Measurements from ENCODE around the gene CD99. TPM values are rescaled to one million over a fixed set of nuclear protein-coding genes. Genes with fewer than 3 reads are reported as not detected.
"Not testable (repeated sequence)": the region's sequence is repeated elsewhere in the genome, so short reads cannot be mapped to it uniquely, and the experiment has no call there.

The CD99 gene
- total RNA-seq, 1 donor, result 355 TPM

GRCh38 chrX:2715066-2715600 lies 24.0 kb downstream of the CD99 start:
- DNase-seq (ENCODE audit: low read depth), result no peak
- TF ChIP-seq CTCF (IDR thresholded peaks at IDR 0.05; ENCODE audit: insufficient read depth, low read length), result no peak
- H3K4me3 ChIP-seq (ENCODE audit: low read depth, low read length), result no peak overlapping the region

- DNase-seq (ENCODE audit: low read depth), result no peak
- no peak overlapping the region for H3K4me3 ChIP-seq (ENCODE audit: low read depth, low read length)
- TF ChIP-seq CTCF (IDR thresholded peaks at IDR 0.05; ENCODE audit: insufficient read depth, low read length), result no peak
These were observed 26.2 kb downstream of the CD99 start for GRCh38 chrX:2717312-2717711.

- TF ChIP-seq CTCF (IDR thresholded peaks at IDR 0.05; ENCODE audit: insufficient read depth, low read length), result no peak
- DNase-seq (ENCODE audit: low read depth), result no peak
- no peak overlapping the region for H3K4me3 ChIP-seq (ENCODE audit: low read depth, low read length)
These were observed 27.7 kb downstream of the CD99 start for GRCh38 chrX:2718821-2719220.

GRCh38 chrX:2719774-2720447 lies 28.8 kb downstream of the CD99 start:
- TF ChIP-seq CTCF (IDR thresholded peaks at IDR 0.05; ENCODE audit: insufficient read depth, low read length), result no peak
- H3K4me3 ChIP-seq (ENCODE audit: low read depth, low read length), result no peak overlapping the region
- DNase-seq (ENCODE audit: low read depth), result no peak

- no peak for DNase-seq (ENCODE audit: low read depth)
- no peak overlapping the region for H3K4me3 ChIP-seq (ENCODE audit: low read depth, low read length)
- TF ChIP-seq CTCF (IDR thresholded peaks at IDR 0.05; ENCODE audit: insufficient read depth, low read length), result no peak
These were observed 32.3 kb downstream of the CD99 start for GRCh38 chrX:2723286-2723879.

GRCh38 chrX:2727264-2727663 lies 36.2 kb downstream of the CD99 start:
- H3K4me3 ChIP-seq (ENCODE audit: low read depth, low read length); DNase-seq (ENCODE audit: low read depth): not testable (repeated sequence)

- no peak overlapping the region for H3K4me3 ChIP-seq (ENCODE audit: low read depth, low read length)
- DNase-seq (ENCODE audit: low read depth), result no peak
- no peak for TF ChIP-seq CTCF (IDR thresholded peaks at IDR 0.05; ENCODE audit: insufficient read depth, low read length)
These were observed 41.0 kb downstream of the CD99 start for GRCh38 chrX:2732076-2732475.
